Mammary epithelial cell (primary cell): Measurements from ENCODE around the gene NEDD8.

Experiments used
- EZH2 ChIP-seq: IDR thresholded peaks from 2 replicates; pipeline ENCODE4 v1.6.1; 2012; ENCODE audit warnings: low read length, inconsistent platforms, borderline replicate concordance
- TF ChIP-seq, protein P1 (sequence below), 2 donors: IDR thresholded peaks in 1 of 2; conservative IDR thresholded peaks in 1 of 2; 2 replicates each; pipeline ENCODE4 v1.5.1; 2011 to 2012; ENCODE audit warnings: inconsistent platforms in 2 of 2, low read length in 2 of 2, mild to moderate bottlenecking in 2 of 2, control low read depth in 1 of 2, low read depth in 1 of 2; ENCODE audit not compliant: insufficient read depth in 1 of 2; ENCODE audit errors: extremely low read depth in 1 of 2

DNA sequence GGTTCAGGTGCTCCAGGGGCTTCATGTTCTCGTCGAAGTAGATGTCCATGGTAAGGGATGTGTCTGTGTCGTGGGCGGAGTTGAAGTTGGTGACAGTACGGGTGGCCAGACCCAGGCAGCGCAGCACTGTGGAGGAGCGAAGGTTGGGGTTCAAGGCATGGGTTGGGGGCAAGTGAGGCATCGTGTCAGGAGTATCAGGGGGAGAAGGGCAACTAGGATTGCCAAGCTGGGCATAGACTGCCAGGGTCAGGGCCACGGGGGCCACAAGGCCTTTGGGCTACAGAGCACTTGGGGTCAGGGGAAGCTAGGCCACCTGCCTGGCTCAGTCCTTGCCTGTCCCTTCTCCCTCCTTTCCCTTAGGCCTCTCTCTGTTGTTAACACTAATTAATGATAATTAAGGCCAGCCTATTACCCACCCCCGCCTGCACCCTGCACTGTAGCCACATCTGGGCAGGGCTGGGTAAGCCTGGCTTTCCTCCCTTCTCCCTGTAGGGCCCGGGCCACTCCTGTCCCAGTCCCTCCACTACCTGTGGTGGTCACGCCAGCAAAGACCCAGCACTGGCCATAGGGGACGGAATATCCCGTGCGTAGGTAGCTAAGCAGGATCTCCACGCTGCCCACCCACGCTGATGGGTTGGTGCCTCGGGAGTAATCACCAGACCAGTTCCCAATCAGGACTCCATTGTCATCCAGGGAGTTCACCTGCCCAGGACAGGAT, 26.5 kb upstream of the NEDD8 start:
- TF ChIP-seq, protein P1, sequence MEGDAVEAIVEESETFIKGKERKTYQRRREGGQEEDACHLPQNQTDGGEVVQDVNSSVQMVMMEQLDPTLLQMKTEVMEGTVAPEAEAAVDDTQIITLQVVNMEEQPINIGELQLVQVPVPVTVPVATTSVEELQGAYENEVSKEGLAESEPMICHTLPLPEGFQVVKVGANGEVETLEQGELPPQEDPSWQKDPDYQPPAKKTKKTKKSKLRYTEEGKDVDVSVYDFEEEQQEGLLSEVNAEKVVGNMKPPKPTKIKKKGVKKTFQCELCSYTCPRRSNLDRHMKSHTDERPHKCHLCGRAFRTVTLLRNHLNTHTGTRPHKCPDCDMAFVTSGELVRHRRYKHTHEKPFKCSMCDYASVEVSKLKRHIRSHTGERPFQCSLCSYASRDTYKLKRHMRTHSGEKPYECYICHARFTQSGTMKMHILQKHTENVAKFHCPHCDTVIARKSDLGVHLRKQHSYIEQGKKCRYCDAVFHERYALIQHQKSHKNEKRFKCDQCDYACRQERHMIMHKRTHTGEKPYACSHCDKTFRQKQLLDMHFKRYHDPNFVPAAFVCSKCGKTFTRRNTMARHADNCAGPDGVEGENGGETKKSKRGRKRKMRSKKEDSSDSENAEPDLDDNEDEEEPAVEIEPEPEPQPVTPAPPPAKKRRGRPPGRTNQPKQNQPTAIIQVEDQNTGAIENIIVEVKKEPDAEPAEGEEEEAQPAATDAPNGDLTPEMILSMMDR (conservative IDR thresholded peaks at IDR 0.05 in 1 of 2, IDR thresholded peaks at IDR 0.05 in 1 of 2; ENCODE audit: extremely low read depth in 1 of 2, insufficient read depth in 1 of 2, low read depth in 1 of 2, low read length in 2 of 2): no peak
- no peak for TF ChIP-seq EZH2
